ENCODE data around the gene DCC. TPM values are rescaled to one million over a fixed set of nuclear protein-coding genes. Genes with fewer than 3 reads are reported as not detected.

Gene DCC
- total RNA-seq, 1 experiment from 2014 or later = not detected

GRCh38 chr18:52869942-52870907, 530.2 kb downstream of the DCC start:
- POLR2A ChIA-PET = no interaction called here
- intact Hi-C loops (cut with micrococcal nuclease) = no loop called here
- no peaks in the 10 kb centered on the region for H3K36me3 Mint-ChIP-seq (ENCODE audit: insufficient read depth, unreplicated experiment)
- no peaks in the 10 kb centered on the region for H3K27me3 Mint-ChIP-seq (ENCODE audit: insufficient read depth, unreplicated experiment)
- H3K4me3 Mint-ChIP-seq (ENCODE audit: unreplicated experiment) = no peak overlapping the region
- CTCF ChIA-PET = interaction anchor here (0.6 kb wide), 1 partner anchor 116 kb away, joined by 4 read pairs; no protein-coding TSS in a partner anchor
- H3K4me1 Mint-ChIP-seq (ENCODE audit: insufficient read depth, unreplicated experiment) = no peaks in the 10 kb centered on the region
- H3K27ac Mint-ChIP-seq (ENCODE audit: low read depth, unreplicated experiment) = no peak overlapping the region
- TF ChIP-seq CTCF (IDR thresholded peaks at IDR 0.05; ENCODE audit: unreplicated experiment) = no peak
- BruUV-seq (replicated peaks) = no TSS peak
- no peak for DNase-seq (ENCODE audit: unreplicated experiment)
- H3K9me3 Mint-ChIP-seq (ENCODE audit: unreplicated experiment) = peaks cover 41% of the 10 kb centered on the region

- DNase-seq (ENCODE audit: unreplicated experiment) = peak; percentile 2
- no peaks in the 10 kb centered on the region for H3K36me3 Mint-ChIP-seq (ENCODE audit: insufficient read depth, unreplicated experiment)
- intact Hi-C loops (cut with micrococcal nuclease) = no loop called here
Measured at GRCh38 chr18:52874774-52875173, 534.8 kb downstream of the DCC start.

DNA sequence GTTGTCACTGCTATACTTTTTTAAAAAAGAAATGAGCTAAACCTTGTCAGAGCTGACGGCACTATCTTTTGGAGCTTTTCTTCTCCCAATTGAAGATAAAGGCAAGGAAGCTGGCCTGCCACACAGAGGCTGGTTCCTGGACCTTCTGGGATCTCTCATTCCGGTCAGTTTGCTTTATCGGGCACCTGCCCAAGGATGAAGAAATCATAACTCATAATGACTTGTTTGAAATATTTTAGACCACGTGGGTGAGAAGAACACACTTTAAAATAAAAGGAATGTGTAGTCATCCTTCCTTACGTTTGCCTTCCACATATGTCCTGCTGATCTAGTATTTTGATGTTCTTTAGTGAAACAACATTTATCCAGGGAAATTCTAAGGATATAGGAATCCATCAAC, 535.7 kb downstream of the DCC start:
- Mint-ChIP-seq H3K4me3 (ENCODE audit: unreplicated experiment) (no peak overlapping the region), H3K4me1 (ENCODE audit: insufficient read depth, unreplicated experiment) (no peaks in the 10 kb centered on the region), H3K9me3 (ENCODE audit: unreplicated experiment) (peaks cover 57% of the 10 kb centered on the region), H3K36me3 (ENCODE audit: insufficient read depth, unreplicated experiment) (no peaks in the 10 kb centered on the region), H3K27ac (ENCODE audit: low read depth, unreplicated experiment) (no peak overlapping the region), H3K27me3 (ENCODE audit: insufficient read depth, unreplicated experiment) (no peaks in the 10 kb centered on the region)
- peak; percentile 39 for DNase-seq (ENCODE audit: unreplicated experiment)
- intact Hi-C loops (cut with micrococcal nuclease) = no loop called here
- ChIA-PET POLR2A (no interaction called here), CTCF (interaction anchor here (0.7 kb wide), 1 partner anchor 26 kb away, joined by 3 read pairs; no protein-coding TSS in a partner anchor)
- no TSS peak for BruUV-seq (replicated peaks)
- no peak for TF ChIP-seq CTCF (IDR thresholded peaks at IDR 0.05; ENCODE audit: unreplicated experiment)

More at GRCh38 chr18:52874774-52875173, 534.8 kb downstream of the DCC start:
- no TSS peak for BruUV-seq (replicated peaks)
- no peaks in the 10 kb centered on the region for H3K4me1 Mint-ChIP-seq (ENCODE audit: insufficient read depth, unreplicated experiment)
- POLR2A ChIA-PET = interaction anchor here (0.6 kb wide), 1 partner anchor 124 kb away, joined by 4 read pairs; no protein-coding TSS in a partner anchor
- no peak overlapping the region for H3K4me3 Mint-ChIP-seq (ENCODE audit: unreplicated experiment)
- no peak for TF ChIP-seq CTCF (IDR thresholded peaks at IDR 0.05; ENCODE audit: unreplicated experiment)
- H3K27ac Mint-ChIP-seq (ENCODE audit: low read depth, unreplicated experiment) = no peak overlapping the region
- H3K9me3 Mint-ChIP-seq (ENCODE audit: unreplicated experiment) = peaks cover 51% of the 10 kb centered on the region
- CTCF ChIA-PET = no interaction called here
- H3K27me3 Mint-ChIP-seq (ENCODE audit: insufficient read depth, unreplicated experiment) = no peaks in the 10 kb centered on the region

- CTCF ChIA-PET = interaction anchor here (0.7 kb wide), 1 partner anchor 1258 kb away, joined by 3 read pairs; no protein-coding TSS in a partner anchor
- peaks cover 27% of the 10 kb centered on the region for H3K9me3 Mint-ChIP-seq (ENCODE audit: unreplicated experiment)
- no peak overlapping the region for H3K27ac Mint-ChIP-seq (ENCODE audit: low read depth, unreplicated experiment)
- no peaks in the 10 kb centered on the region for H3K4me1 Mint-ChIP-seq (ENCODE audit: insufficient read depth, unreplicated experiment)
- no TSS peak for BruUV-seq (replicated peaks)
- POLR2A ChIA-PET = no interaction called here
- H3K36me3 Mint-ChIP-seq (ENCODE audit: insufficient read depth, unreplicated experiment) = no peaks in the 10 kb centered on the region
- intact Hi-C loops (cut with micrococcal nuclease) = no loop called here
- H3K4me3 Mint-ChIP-seq (ENCODE audit: unreplicated experiment) = no peak overlapping the region
- DNase-seq (ENCODE audit: unreplicated experiment) = no peak
- no peak for TF ChIP-seq CTCF (IDR thresholded peaks at IDR 0.05; ENCODE audit: unreplicated experiment)
- H3K27me3 Mint-ChIP-seq (ENCODE audit: insufficient read depth, unreplicated experiment) = no peaks in the 10 kb centered on the region
Measured at GRCh38 chr18:52888014-52888413, 548.0 kb downstream of the DCC start.

Data from MCF 10A (cell line).